HepG2 (cell line): Measurements from ENCODE around the gene PLD4. TPM values are rescaled to one million over a fixed set of nuclear protein-coding genes. Genes with fewer than 3 reads are reported as not detected.

Source experiments
- ATAC-seq: fragments of 200-7000 bp; cut with Tn5 transposase; 3 replicates; pipeline ENCODE4 v1.9.1; 2020; ENCODE audit warnings: mild to moderate bottlenecking, moderate library complexity
- BruUV-seq: library from RNA; stranded (reverse); fragments of 400-500 nt; replicated peaks from 2 replicates; lab custom pipeline; 2021; lab: Mats Ljungman, UMichigan
- CTCF ChIA-PET: fragments of 300-600 bp; formaldehyde crosslinking; extraction: SDS; loops from one replicate; lab custom pipeline; 2021; ENCODE audit warnings: low total read pairs, inconsistent platforms, low intra/inter-chr PET ratio; lab: Yijun Ruan, JAX
- POLR2A ChIA-PET: fragments of 350-600 bp; sonication (Branson Sonifier 250); formaldehyde crosslinking; loops from one replicate; lab custom pipeline; 2020; ENCODE audit warnings: antibody characterized with exemption, inconsistent platforms; lab: Yijun Ruan, JAX
- DNase-seq: peaks from one replicate; pipeline ENCODE4 v3.0.0-alpha.2; 2015; ENCODE audit warnings: low spot score
- FAIRE-seq: peaks from 3 replicates; lab custom pipeline; 2011; peaks lifted over from hg19 to GRCh38; lab: Jason Lieb, UNC
- H2AFZ ChIP-seq: one replicate; pipeline ENCODE4 v1.6.1; 2011; ENCODE audit warnings: low read length, inconsistent platforms
- H3K27ac ChIP-seq: fragments of 300-600 bp; 3 replicates; pipeline ENCODE4 v1.8.0; 2011; ENCODE audit warnings: mixed run types, mild to moderate bottlenecking, mixed read lengths, low read length, inconsistent platforms; ENCODE audit not compliant: insufficient read depth; ENCODE audit errors: extremely low read length
- H3K27me3 ChIP-seq, 2 experiments: fragments of 200-600 bp in 1 of 2; 2 replicates in 1 of 2; 3 replicates in 1 of 2; pipeline versions ENCODE4 v1.6.0 to v1.8.0; 2011; ENCODE audit warnings: low read length in 2 of 2, mild to moderate bottlenecking in 2 of 2, moderate library complexity in 2 of 2, inconsistent platforms in 1 of 2; ENCODE audit not compliant: insufficient read depth in 2 of 2, control insufficient read depth in 1 of 2
- H3K36me3 ChIP-seq, 2 experiments: fragments of 200-600 bp in 1 of 2; replicated peaks in 1 of 2; 2 replicates in 1 of 2; 3 replicates in 1 of 2; pipeline versions ENCODE4 v1.5.1 to v1.8.0; 2011; ENCODE audit warnings: low read length in 2 of 2, inconsistent platforms in 1 of 2; ENCODE audit not compliant: insufficient read depth in 2 of 2, control insufficient read depth in 1 of 2
- H3K4me1 ChIP-seq: 2 replicates; pipeline ENCODE4 v1.5.1; 2012; ENCODE audit warnings: low read length, inconsistent platforms; ENCODE audit not compliant: insufficient read depth
- H3K4me2 ChIP-seq: 2 replicates; pipeline ENCODE4 v1.6.0; 2011; ENCODE audit warnings: low read depth, low read length, inconsistent platforms
- H3K4me3 ChIP-seq, 3 experiments: fragments of 200-600 bp in 1 of 3; sonication (generic), shearing (Covaris generic) in 1 of 3; replicated peaks in 1 of 3; 2 replicates each; pipeline ENCODE4 v1.5.1; 2011 to 2016; ENCODE audit warnings: low read length in 3 of 3, inconsistent platforms in 2 of 3, low read depth in 2 of 3, mild to moderate bottlenecking in 2 of 3, control low read depth in 1 of 3, mixed read lengths in 1 of 3; ENCODE audit not compliant: insufficient read depth in 1 of 3
- H3K79me2 ChIP-seq: one replicate; pipeline ENCODE4 v1.6.1; 2011; ENCODE audit warnings: low read length, inconsistent platforms; ENCODE audit not compliant: insufficient read depth
- H3K9ac ChIP-seq: 2 replicates; pipeline ENCODE4 v1.6.0; 2011; ENCODE audit warnings: mild to moderate bottlenecking, low read depth, low read length, inconsistent platforms; ENCODE audit not compliant: insufficient read depth
- H3K9me3 ChIP-seq: 2 replicates; pipeline ENCODE4 v1.5.1; 2012; ENCODE audit warnings: mild to moderate bottlenecking, low read length
- H4K20me1 ChIP-seq: 2 replicates; pipeline ENCODE4 v1.6.0; 2011; ENCODE audit warnings: inconsistent platforms, mild to moderate bottlenecking, low read length, moderate library complexity; ENCODE audit not compliant: insufficient read depth
- CREB1 ChIP-seq, 2 experiments: fragments of 450-650 bp in 1 of 2; IDR thresholded peaks; 2 replicates each; pipeline ENCODE4 v1.6.1; 2016 to 2017; ENCODE audit warnings: control low read depth in 1 of 2, mild to moderate bottlenecking in 1 of 2, missing compliant biosample characterization in 1 of 2, missing genetic modification characterization in 1 of 2
- GABPA ChIP-seq, 2 experiments: IDR thresholded peaks; 2 replicates each; pipeline ENCODE4 v1.6.1; 2011 to 2016; ENCODE audit warnings: low read depth in 2 of 2, low read length in 1 of 2, missing biosample characterization in 1 of 2, missing genetic modification characterization in 1 of 2
- GABPB1 ChIP-seq: IDR thresholded peaks from 2 replicates; pipeline ENCODE4 v1.6.1; 2016; ENCODE audit warnings: mild to moderate bottlenecking, missing genetic modification reagents, moderate library complexity, missing compliant biosample characterization
- NR2C2 ChIP-seq: sonication (generic); formaldehyde crosslinking; IDR thresholded peaks from 2 replicates; pipeline ENCODE4 v1.4.0; 2020; ENCODE audit warnings: missing genetic modification reagents, mild to moderate bottlenecking, moderate library complexity, borderline replicate concordance
- NR2F1 ChIP-seq, 2 experiments: fragments of 450-650 bp in 1 of 2; formaldehyde crosslinking in 1 of 2; IDR thresholded peaks; 2 replicates each; pipeline versions ENCODE4 v1.5.0 to v1.6.1; 2016 to 2020; ENCODE audit warnings: mild to moderate bottlenecking in 1 of 2, missing compliant biosample characterization in 1 of 2, missing genetic modification reagents in 1 of 2, moderate library complexity in 1 of 2
- NR2F6 ChIP-seq, 2 experiments: IDR thresholded peaks; 2 replicates each; pipeline ENCODE4 v1.6.1; 2016; ENCODE audit warnings: antibody characterized with exemption in 1 of 2, mild to moderate bottlenecking in 1 of 2
- ZMAT5 ChIP-seq: sonication (generic); formaldehyde crosslinking; IDR thresholded peaks from 2 replicates; pipeline ENCODE4 v1.5.0; 2020; ENCODE audit warnings: mild to moderate bottlenecking, low read depth, missing genetic modification reagents, borderline replicate concordance
- ZNF687 ChIP-seq: sonication (generic); formaldehyde crosslinking; IDR thresholded peaks from 2 replicates; pipeline ENCODE4 v1.5.1; 2020; ENCODE audit warnings: mild to moderate bottlenecking, missing genetic modification reagents, moderate library complexity
- ZNF747 ChIP-seq: sonication (generic); formaldehyde crosslinking; IDR thresholded peaks from 2 replicates; pipeline ENCODE4 v1.8.1; 2023; ENCODE audit warnings: missing genetic modification reagents, mild to moderate bottlenecking, borderline replicate concordance
- WGBS: methylation state at CpG from one replicate; pipeline ENCODE4 v1.1.6; 2017; ENCODE audit warnings: low lambda C conversion rate; 5-methylcytosine and 5-hydroxymethylcytosine counted together
- in situ Hi-C: cut with HindIII; loops from 2 replicates; pipeline ENCODE4 v1.10.0; 2017; ENCODE audit warnings: low pct_unique_long_range_greater_than_20kb; ENCODE audit not compliant: extremely low pct_ligation_motif_present
- intact Hi-C: fragments of 100-400 bp; cut with micrococcal nuclease; formaldehyde crosslinking; loops from one replicate; pipeline ENCODE4 v1.10.0; 2022; ENCODE audit not compliant: unreplicated experiment
- polyA plus RNA-seq, 8 experiments: library from polyadenylated mRNA; depleted of rRNA in 3 of 8; stranded (reverse) in 7 of 8; unstranded in 1 of 8; fragments of >200 nt; fragmentation: Illumina TruSeq in 4 of 8; extraction: Trizol in 4 of 8; gene quantifications; 2 replicates each; pipeline versions ENCODE4 v1.2.1 to v1.2.3, GENCODE V29; 2011 to 2016; ENCODE audit warnings: low read depth in 4 of 8, missing spikeins in 1 of 8, mixed read lengths in 1 of 8; ENCODE audit not compliant: insufficient read depth in 1 of 8
- total RNA-seq, 5 experiments: library from RNA; depleted of rRNA; stranded (reverse); fragments of >200 nt; fragmentation: Illumina TruSeq; extraction: Trizol; gene quantifications; 2 replicates each; pipeline ENCODE4 v1.2.3, GENCODE V29; 2016; ENCODE audit warnings: low read depth in 1 of 5
- TF ChIP-seq, protein P1 (sequence below): sonication (generic); formaldehyde crosslinking; IDR thresholded peaks from 2 replicates; pipeline ENCODE4 v1.8.0; 2022; ENCODE audit warnings: low read depth, missing genetic modification reagents

The PLD4 gene
- total and polyA plus RNA-seq, 2 of the 13 experiments (the other 11 are each of a cell fraction or from before 2014, with no cell fraction given): not detected

- Histone ChIP-seq H3K4me3 (no peak overlapping the region), H4K20me1 (no peaks in the 10 kb centered on the region), H2AFZ (no peak overlapping the region), H3K36me3 (no peaks in the 10 kb centered on the region), H3K79me2 (no peaks in the 10 kb centered on the region), H3K9ac (no peak overlapping the region), H3K27ac (no peak overlapping the region), H3K4me2 (no peak overlapping the region), H3K4me1 (peaks cover 9% of the 10 kb centered on the region; the same call in 1 of the 2 replicates), H3K27me3 (peaks cover 0 to 12% of the 10 kb centered on the region in 2 experiments; a peak in 3 of 5 replicates), H3K9me3 (no peaks in the 10 kb centered on the region)
- no TSS peak for BruUV-seq
- no peak for DNase-seq
- 65% methylated on average over 23 of the region's 37 CpGs for WGBS
- ATAC-seq: no peak; the same call in 2 of the 3 replicates
- CTCF ChIA-PET: interaction anchor here (1.3 kb wide), 1 partner anchor 148 kb away, joined by 10 read pairs; no protein-coding TSS in a partner anchor
- POLR2A ChIA-PET: interaction anchor here (0.7 kb wide), 1 partner anchor 11 kb away, joined by 3 read pairs; no protein-coding TSS in a partner anchor
- intact Hi-C loops (no loop called here), in situ Hi-C loops (no loop called here)
- TF ChIP-seq ZNF747 (CRISPR knock-in tag) (no peak), GABPA (IDR thresholded peaks at IDR 0.05; ENCODE audit: low read depth, low read length) (no peak), GABPA (CRISPR knock-in tag; IDR thresholded peaks at IDR 0.05; ENCODE audit: low read depth) (peak; percentile 60; the same call in 1 of the 2 replicates), NR2F1 (CRISPR knock-in tag; IDR thresholded peaks at IDR 0.05) (peak in 1 of 2 experiments; percentile 16; a peak in 1 of 4 replicates), ZMAT5 (CRISPR knock-in tag) (no peak), NR2F6 (IDR thresholded peaks at IDR 0.05) (no peak), NR2F6 (CRISPR knock-in tag; IDR thresholded peaks at IDR 0.05) (0 out of 2 replicates have a peak, but pooled peaks have one; percentile 40), CREB1 (IDR thresholded peaks at IDR 0.05) (0 out of 2 replicates have a peak, but pooled peaks have one; percentile 12), CREB1 (CRISPR knock-in tag; IDR thresholded peaks at IDR 0.05) (no peak), ZNF687 (CRISPR knock-in tag) (peak; percentile 27; the same call in 1 of the 2 replicates), GABPB1 (CRISPR knock-in tag) (peak; percentile 66), NR2C2 (CRISPR knock-in tag) (peak; percentile 45; the same call in 1 of the 2 replicates)
- TF ChIP-seq, protein P1, sequence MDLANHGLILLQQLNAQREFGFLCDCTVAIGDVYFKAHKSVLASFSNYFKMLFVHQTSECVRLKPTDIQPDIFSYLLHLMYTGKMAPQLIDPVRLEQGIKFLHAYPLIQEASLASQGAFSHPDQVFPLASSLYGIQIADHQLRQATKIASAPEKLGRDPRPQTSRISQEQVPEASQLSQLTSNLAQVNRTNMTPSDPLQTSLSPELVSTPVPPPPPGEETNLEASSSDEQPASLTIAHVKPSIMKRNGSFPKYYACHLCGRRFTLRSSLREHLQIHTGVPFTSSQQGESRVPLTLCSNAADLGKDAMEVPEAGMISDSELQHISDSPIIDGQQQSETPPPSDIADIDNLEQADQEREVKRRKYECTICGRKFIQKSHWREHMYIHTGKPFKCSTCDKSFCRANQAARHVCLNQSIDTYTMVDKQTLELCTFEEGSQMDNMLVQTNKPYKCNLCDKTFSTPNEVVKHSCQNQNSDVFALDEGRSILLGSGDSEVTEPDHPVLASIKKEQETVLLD: no peak
- FAIRE-seq: no peak
These were observed 27.1 kb upstream of the PLD4 start for GRCh38 chr14:104897330-104898194.
